ENCODE data around the gene ABR. TPM values are rescaled to one million over a fixed set of nuclear protein-coding genes. Genes with fewer than 3 reads are reported as not detected.

ABR gene
- total RNA-seq, 1 experiment from 2014 or later = 172 TPM

- Histone ChIP-seq H3K27ac (ENCODE audit: low read length) (no peak overlapping the region), H3K4me1 (ENCODE audit: control insufficient read depth, insufficient read depth, low read length) (peaks cover 30% of the 10 kb centered on the region), H3K4me3 (ENCODE audit: low read depth in 2 of 2, low read length in 2 of 2) (no peak overlapping the region), H3K36me3 (ENCODE audit: control insufficient read depth, insufficient read depth, low read length) (no peaks in the 10 kb centered on the region), H3K9me3 (ENCODE audit: control insufficient read depth, insufficient read depth, low read depth, low read length) (no peaks in the 10 kb centered on the region), H3K27me3 (ENCODE audit: control insufficient read depth, insufficient read depth, low read length) (no peaks in the 10 kb centered on the region)
- ChIA-PET POLR2A (no interaction called here), CTCF (no interaction called here)
- TF ChIP-seq TCF7L2 (IDR thresholded peaks at IDR 0.05; ENCODE audit: low read depth, low read length) (no peak), REST (IDR thresholded peaks at IDR 0.05; ENCODE audit: insufficient read depth in 1 of 2, low read depth in 2 of 2, low read length in 1 of 2) (no peak), POLR2AphosphoS5 (IDR thresholded peaks at IDR 0.05; ENCODE audit: low read depth, low read length) (no peak), CTCF (IDR thresholded peaks at IDR 0.05) (no peak), SIN3A (IDR thresholded peaks at IDR 0.05; ENCODE audit: borderline replicate concordance, insufficient read depth, low read depth, low read length) (no peak)
- no TSS peak for BruUV-seq (replicated peaks)
- DNase-seq (ENCODE audit: low read depth, low spot score) (no peak), ATAC-seq (peak; percentile 38)
- intact Hi-C loops (cut with micrococcal nuclease; ENCODE audit: unreplicated experiment) (no loop called here), in situ Hi-C loops (cut with HindIII; ENCODE audit: low pct_unique_long_range_greater_than_20kb, low sequenced_read_pairs) (no loop called here)
Observed at GRCh38 chr17:1180958-1181752, 1.4 kb upstream of the ABR start.

DNA sequence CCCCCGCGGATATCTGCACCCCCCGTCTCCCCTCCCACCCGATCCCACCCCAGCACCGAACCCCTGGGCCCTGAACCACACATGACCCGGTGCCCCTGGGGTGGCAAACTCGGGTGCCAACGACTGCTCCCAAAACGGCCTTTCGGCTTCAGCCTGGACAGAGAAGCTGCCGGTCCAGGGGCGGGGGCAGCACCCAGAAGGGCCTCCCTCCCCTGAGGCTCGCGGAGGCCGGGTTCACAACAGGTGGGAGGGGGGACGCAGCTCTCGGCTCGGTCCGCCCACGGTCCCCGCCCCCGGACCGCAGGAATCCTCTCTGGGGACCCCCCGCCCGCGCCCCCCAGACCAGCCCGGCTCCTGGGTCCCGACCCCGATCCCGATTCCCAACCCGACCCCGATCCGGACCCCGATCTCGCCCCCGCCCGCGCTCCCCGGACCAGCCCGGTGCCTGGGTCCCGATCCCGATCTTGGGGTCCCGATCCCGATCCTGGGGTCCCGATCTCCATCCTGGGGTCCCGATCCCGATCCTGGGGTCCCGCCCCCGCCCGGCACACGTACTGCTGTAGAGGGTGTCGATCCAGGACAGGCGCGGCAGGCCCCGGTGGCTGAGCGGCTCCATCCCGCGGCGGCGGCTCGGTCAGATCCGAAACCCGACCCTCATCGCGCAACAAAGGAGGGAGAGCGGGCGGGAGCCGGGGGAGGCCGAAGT is 516 bp downstream of the ABR start:
- Histone ChIP-seq H3K36me3 (ENCODE audit: control insufficient read depth, insufficient read depth, low read length) (no peaks in the 10 kb centered on the region), H3K27ac (ENCODE audit: low read length) (no peak overlapping the region), H3K9me3 (ENCODE audit: control insufficient read depth, insufficient read depth, low read depth, low read length) (no peaks in the 10 kb centered on the region), H3K4me1 (ENCODE audit: control insufficient read depth, insufficient read depth, low read length) (peaks cover 30% of the 10 kb centered on the region), H3K4me3 (ENCODE audit: low read depth in 2 of 2, low read length in 2 of 2) (peak overlapping the region; percentile 49 to 56), H3K27me3 (ENCODE audit: control insufficient read depth, insufficient read depth, low read length) (no peaks in the 10 kb centered on the region)
- DNase-seq (ENCODE audit: low read depth, low spot score) (no peak), ATAC-seq (peak; percentile 58)
- TF ChIP-seq CTCF (IDR thresholded peaks at IDR 0.05) = no peak
- intact Hi-C loops (cut with micrococcal nuclease; ENCODE audit: unreplicated experiment) = no loop called here
- CTCF ChIA-PET = no interaction called here
- no TSS peak for BruUV-seq (replicated peaks)
- POLR2A ChIA-PET = no interaction called here
- in situ Hi-C loops (cut with HindIII; ENCODE audit: low pct_unique_long_range_greater_than_20kb, low sequenced_read_pairs) = no loop called here
